GM19467 (cell line): ENCODE results near the gene MRLN.
"Not testable (repeated sequence)": the region's sequence is repeated elsewhere in the genome, so short reads cannot be mapped to it uniquely, and the experiment has no call there.

Experiments
- ATAC-seq: cut with Tn5 transposase; IDR thresholded peaks from one replicate; pipeline ENCODE4 v1.9.1; 2021; ENCODE audit warnings: mild to moderate bottlenecking, moderate library complexity; ENCODE audit not compliant: unreplicated experiment

The MRLN gene

DNA sequence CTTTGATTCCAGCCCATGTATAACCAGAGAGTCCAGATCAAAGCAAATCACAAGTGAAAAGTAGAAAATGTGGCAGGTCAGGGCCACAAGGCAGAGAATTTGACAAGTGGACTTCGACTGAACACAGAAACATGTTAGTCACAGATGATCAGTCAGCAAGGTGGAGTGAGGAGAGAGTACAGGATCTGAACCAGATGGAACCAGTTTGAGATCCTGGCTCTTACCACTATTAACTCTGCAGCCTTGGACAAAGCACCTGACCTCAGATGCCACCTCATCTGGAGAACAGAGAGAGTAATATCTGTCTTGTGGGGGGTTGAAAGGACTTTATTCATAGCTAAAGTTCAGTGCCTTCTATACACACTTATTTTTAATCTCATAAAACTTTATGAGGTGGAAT is 4.4 kb downstream of the MRLN start:
- ATAC-seq: no peak

DNA sequence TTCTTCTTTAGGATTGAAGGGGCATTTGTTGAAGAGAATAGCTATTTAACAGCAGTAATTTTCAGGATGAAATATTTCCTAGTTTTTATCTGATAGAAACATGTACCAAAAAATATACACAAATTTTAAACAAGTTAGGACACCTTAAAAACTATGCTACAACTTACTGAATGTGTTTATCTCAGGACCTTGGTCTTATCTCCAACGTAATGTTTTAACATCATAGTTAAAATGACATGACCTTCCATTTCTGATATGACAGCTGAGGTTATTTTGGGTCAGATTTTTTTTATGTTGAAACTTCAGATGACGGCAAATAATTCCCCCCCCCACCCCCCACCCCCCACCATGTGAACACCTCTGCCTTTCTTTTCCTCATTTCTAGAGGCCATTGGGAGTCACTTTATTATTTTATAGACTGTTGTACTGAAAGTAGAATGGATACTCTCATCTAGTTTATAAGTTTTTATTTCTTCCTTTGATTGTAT is 8.0 kb downstream of the MRLN start:
- ATAC-seq: no peak

DNA sequence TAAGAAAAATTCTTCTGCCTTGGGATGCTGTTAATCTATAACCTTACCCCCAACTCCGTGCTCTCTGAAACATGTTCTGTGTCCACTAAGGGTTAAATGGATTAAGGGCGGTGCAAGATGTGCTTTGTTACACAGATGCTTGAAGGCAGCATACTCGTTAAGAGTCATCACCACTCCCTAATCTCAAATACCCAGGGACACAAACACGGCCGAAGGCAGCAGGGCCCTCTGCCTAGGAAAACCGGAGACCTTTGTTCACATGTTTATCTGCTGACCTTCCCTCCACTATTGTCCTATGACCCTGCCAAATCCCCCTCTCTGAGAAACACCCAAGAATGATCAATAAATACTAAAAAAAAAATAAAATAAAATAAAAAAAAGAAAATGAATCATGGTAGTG is 8.5 kb downstream of the MRLN start:
- not testable (repeated sequence) for ATAC-seq

GRCh38 chr10:59744156-59744555 is 9.1 kb downstream of the MRLN start:
- not testable (repeated sequence) for ATAC-seq

DNA sequence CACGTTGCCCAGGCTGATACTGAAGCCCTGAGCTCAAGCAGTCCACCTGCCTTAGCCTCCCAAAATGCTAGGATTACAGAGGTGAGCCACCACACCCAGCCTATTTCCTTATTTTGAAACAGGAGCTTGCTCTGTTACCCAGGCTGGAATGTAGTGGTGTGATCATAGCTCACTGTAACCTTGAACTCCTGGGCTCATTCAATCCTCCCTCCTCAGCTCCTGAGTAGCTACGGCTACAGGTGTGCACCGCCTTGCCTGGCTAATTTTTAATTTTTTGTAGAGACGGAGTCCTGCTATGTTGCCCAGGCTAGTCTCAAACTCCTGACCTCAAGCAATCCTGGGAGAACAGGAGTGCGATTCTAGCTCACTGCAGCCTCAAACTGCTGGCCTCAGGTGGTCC is 11.7 kb downstream of the MRLN start:
- no peak for ATAC-seq

DNA sequence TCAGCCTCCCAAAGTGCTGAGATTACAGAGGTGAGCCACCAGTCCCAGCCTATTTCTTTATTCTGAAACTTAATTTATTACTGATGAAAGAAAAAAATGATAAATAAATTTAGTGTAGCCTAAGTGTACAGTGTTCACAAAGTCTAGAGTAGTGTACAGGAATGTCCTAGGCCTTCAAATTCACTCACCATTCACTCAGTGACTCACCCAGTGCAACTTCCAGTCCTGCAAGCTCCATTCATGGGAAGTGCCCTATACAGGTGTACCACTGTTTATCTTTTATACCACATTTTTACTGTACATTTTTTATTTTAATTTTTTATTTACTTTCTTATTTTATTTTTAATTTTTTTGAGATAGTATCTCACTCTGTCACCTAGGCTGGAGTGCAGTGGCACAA is 12.2 kb downstream of the MRLN start:
- no peak for ATAC-seq

GRCh38 chr10:59736749-59737148 is 16.5 kb downstream of the MRLN start:
- ATAC-seq: no peak

DNA sequence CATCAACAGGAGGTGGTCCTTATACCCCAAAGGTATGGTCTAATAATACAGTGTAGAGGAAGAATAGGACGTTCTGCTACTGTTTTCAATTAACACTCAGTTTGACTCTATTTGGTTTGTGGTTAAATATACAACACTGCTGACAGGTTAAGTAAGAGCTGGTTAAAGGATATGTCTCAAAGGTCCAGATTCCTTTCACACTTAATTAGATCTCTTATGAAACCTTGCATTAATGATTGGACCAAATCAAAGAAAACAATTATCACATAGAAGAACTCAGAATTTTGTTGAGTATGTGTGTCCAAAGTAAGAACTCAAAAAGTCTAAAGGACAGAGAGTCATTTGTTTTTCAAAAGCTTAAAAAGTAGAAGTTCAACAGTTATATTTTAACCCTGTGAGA is 18.0 kb downstream of the MRLN start:
- no peak for ATAC-seq

- ATAC-seq: no peak
Measured at GRCh38 chr10:59734014-59734462, 19.2 kb downstream of the MRLN start.

- ATAC-seq: not testable (repeated sequence)
Measured at GRCh38 chr10:59733321-59734013, 19.8 kb downstream of the MRLN start.

DNA sequence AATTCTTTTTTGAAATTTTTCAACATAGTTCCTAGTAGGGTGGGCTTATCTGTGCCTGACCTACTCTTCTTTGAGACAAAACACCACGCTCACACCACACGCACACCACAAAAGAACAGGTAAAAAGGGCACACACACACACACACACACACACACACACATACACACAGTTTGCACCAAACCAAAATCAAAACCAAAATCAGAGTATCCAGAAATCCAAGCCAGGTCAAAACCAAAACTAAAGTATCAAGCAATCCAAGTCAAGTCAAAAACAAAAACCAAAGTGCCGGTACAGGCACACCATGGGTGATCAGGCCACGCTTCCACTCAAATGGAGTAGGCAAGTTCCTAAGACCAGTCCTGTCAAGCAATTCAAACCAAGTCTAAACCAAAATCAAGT is 20.4 kb downstream of the MRLN start:
- not testable (repeated sequence) for ATAC-seq

- ATAC-seq: not testable (repeated sequence)
Measured at GRCh38 chr10:59729167-59729566, 24.1 kb downstream of the MRLN start.

DNA sequence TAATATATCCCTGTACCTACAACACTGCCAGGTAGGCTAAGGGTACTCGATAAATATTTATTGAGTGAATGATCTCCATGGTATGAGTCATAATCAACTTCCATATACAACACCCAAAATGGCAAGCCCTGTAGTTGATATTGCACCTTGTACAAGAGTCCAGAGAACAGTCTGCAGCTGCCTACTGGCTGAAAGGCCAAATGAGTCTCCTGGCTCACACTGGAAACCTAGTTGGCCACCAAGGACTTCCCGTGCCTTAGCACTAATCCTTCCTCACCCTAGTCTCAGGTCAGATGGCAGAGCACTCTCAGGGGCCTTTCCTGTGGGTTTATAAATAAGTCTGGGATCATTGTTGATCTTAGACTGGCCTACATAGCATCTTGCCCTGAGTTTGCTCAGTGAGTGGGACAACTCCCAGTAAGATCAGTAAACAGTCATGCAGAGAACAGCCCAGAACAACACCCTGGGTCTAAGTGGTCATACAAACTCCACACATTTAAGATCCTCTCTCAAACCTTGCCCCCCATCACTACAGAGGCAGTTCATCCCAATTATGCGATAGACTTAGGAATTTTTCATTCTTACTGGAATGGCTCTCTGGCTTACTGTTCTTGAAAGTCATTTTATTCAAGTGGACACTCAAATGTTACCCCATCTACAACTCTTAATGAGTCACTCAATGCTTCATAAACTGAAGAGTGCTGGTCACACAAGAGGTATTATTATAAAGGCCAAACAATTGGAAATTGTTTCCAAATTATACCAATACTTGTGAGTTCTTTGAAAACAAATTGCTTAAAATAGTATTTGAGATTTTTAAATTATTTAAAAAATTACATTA is 28.9 kb downstream of the MRLN start:
- ATAC-seq: no peak

- no peak for ATAC-seq
Measured at GRCh38 chr10:59720377-59720776, 32.9 kb downstream of the MRLN start.

GRCh38 chr10:59719374-59719773 is 33.9 kb downstream of the MRLN start:
- ATAC-seq: no peak

- ATAC-seq: no peak
Measured at GRCh38 chr10:59718257-59718656, 35.0 kb downstream of the MRLN start.

- no peak for ATAC-seq
Measured at GRCh38 chr10:59713196-59713821, 39.9 kb downstream of the MRLN start.

DNA sequence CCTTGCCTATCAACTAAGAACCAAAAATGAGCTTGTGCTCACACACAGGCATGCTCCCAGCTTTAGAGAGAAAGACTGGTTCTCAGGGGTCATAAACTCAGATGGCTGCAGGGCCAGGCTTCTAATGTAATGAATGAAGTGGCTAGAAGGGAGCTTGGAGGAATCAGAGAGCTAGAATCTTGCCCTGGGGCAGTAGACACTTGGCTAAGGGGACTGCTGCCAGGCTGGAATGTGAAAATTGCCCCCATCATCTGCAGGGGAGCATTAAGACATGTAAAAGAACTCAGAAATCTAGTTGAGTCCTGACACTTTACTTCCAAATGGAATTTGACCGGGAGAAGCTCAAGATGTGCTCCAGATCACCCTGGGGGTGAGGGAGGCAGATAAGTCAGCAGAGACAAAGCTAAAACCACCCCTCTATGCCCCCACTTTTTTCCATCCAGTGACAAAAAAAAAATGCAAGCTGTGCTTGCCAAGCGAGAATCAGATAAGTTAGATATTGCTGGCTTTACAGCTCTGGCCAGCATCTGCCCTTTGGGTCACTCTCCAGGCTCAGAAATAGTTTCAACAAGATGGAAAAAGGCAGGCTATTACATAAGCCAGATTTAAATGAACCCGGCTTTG is 41.3 kb downstream of the MRLN start:
- ATAC-seq: no peak

- ATAC-seq: peak; percentile 83
Measured at GRCh38 chr10:59709395-59710125, 43.7 kb downstream of the MRLN start, which contains the start of gene SLC16A9. SLC16A9 (minus strand) TSS chr10:59709850; CDS start chr10:59684291, 25,559 bp downstream.

GRCh38 chr10:59708816-59709394 is 44.4 kb downstream of the MRLN start:
- no peak for ATAC-seq
